GM21529 (cell line): ENCODE measurements around the gene ZSWIM7.
"Not testable (repeated sequence)": the region's sequence is repeated elsewhere in the genome, so short reads cannot be mapped to it uniquely, and the experiment has no call there.

ENCODE experiments used
- ATAC-seq: cut with Tn5 transposase; IDR thresholded peaks from one replicate; pipeline ENCODE4 v1.9.1; 2021; ENCODE audit not compliant: unreplicated experiment

ZSWIM7 gene

DNA sequence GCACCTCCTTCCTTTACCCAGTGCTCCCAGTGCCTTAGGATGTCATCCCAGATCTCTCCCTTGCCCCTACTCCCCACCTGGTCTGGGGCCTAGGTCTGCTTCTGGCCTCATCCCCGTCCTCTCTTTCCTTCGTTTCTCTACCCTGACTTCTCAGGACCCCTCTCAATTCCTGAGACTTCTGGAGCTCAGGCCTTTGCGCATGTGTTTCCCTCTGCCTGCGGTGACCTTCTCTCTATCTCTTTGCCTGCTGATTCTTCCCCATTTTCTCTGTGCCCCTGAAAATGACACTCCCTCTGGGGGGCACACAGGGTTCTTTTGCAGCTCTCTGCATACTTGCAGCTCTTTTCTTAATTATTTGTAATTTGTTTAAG, 41.0 kb downstream of the ZSWIM7 start:
- no peak for ATAC-seq

DNA sequence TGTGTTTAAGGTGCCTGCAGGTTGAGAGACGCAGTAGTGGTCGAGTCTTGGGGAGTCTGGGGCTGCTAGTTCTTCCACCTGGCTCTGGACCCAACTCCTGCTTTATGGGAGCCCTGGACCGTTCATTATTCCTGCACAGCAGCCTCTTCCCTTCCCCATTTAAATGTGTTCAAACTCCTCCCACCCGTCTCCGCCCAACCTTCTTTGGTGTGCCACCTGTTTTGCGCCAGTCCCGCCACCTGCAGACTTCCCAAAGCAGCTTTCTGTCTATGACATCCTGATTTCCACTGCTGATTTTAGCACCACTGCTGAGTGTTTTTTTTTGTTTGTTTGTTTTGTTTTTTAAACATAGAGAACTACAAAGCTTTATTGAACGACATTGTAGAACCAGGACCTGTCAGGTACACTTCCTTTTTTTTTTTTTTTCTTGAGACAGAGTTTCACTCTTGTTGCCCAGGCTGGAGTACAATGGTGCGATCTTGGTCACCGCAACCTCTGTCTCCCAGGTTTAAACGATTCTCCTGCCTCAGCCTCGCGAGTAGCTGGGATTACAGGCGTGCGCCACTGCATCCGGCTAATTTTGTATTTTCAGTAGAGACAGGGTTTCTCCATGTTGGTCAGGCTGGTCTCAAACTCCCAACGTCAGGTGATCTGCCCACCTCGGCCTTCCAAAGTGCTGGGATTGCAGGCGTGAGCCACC, 41.7 kb downstream of the ZSWIM7 start:
- no peak for ATAC-seq

DNA sequence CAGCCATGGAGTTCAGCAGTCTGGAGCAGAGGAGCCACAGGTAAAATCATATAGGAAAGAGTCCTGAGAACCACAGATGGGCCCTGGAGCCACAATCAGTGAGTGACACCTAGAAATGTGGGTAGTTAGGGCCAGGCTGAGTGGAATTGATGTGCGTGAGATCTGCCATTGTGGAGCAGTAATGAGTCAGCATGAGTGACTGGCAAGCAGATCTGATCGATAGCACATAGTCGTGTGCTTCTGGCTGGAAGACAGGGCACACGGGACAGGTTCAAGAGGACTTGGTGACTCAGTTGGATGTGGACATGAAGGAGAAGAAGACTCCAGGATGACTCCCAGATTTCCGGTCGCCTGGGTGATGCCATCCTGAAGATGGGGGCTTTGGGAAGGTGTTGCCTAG, 42.3 kb downstream of the ZSWIM7 start:
- no peak for ATAC-seq

DNA sequence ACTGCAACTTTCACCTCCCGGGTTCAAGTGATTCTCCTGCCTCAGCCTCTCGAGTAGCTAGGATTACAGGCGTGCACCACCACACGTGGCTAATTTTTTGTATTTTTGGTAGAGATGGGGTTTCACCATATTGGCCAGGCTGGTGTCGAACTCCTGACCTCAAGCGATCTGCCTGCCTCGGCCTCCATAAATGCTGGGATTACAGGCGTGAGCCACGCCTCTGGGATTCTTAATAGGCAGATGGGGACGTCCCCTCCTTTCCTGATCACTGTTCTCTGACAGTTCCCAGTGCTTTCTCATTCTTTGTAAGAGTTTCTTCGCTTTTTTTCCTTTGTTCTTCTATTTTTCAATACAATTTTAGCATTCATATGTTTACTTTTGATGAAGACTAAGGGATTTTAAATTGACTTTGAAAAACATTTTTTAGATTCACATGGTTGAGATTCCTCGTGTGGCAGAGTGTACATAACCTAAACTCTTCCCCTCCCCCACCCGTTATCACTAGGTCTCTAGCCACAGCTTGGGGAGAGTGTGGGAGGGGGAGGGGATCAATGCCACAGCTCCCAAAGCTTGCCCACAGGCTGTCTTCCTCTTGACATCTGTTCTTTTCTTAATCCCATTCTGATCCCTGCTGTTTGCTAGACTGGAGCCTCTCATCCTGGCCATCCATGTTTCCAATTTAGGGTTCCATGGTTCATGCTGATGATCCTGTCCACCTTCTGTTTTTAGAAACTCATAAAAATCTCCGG, 43.5 kb downstream of the ZSWIM7 start:
- ATAC-seq = no peak

DNA sequence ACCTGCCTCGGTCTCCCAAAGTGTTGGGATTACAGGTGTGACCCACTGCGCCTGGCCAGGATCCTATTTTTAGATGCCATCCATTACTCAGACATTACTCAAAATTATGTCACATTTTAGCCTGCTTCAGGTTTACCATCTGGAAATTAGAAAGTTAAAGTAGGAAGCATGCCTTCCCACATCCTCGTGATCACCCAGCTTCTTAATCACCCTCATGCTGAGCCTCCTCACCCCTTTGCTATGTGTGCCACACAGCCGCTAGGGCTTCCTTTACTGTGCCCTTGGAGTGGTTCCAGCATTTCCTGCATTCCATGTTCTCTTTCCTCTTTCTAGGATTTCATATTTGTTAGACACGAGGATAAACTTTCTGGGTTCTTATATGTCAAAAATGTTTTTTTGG, 45.3 kb downstream of the ZSWIM7 start:
- no peak for ATAC-seq

DNA sequence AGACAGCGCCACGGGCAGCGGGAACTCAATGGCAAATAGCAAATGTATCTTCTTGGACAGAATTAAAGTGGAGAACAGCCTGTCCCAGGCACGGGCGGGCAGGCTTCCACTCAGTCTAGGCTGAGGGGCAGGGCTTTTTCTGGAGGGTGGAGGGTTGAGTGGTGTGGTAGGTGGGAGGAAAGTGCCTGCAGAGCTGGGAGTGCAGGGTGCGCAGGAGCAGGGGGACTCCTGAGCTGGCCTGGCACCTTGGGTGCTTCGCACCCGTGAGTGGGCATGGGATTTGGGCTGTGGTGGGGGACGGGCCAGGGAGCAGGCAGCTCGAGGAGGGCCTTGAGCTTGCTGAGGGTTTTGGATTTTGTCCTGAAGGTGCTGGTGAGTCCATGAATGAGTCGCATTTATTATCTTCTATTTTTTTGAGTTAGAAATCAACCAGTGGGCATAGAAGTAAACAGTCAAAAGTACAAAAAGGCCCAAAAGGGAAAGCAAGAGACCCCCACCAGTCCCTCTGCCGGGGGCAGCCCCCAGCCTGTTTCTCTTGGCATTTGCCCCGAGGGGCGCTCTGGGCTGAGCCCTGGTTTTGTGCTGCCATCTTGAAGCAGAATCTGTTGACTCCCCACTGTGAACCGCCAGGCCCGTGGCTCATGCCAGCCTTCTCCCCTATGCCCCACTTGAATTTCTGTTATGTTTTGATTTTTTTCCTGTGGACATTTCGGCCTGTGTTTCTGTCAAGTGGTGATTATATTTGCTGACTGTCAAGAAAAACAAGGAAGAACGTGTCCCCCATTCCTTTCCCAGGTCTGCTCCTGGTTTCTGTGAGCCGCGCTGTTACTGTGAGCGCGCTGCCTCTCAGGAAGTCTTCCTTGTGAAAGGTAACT, 46.4 kb downstream of the ZSWIM7 start:
- ATAC-seq = no peak

DNA sequence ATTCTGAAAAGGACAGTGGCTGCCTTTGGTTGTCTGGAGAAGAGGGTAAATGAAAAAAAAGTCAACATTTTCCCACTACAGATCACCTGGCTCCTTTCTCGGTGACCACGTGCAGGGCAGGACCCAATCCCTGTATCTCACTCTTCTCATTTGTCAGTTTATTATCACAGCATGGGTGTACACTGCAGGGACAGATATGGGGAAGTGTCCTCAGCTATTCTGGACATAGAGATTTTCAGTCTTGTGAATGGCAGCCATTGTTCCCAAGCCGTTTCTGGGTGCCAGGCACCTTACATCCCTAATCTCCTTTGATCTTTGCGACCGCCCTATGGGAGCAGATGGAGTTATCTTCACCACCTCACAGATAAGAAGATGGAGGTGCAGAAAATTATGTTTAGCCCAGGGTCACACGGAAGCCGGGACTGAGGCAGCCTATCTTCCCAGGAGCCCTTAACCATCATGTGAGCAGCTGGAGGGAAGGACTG, 47.4 kb downstream of the ZSWIM7 start:
- no peak for ATAC-seq

DNA sequence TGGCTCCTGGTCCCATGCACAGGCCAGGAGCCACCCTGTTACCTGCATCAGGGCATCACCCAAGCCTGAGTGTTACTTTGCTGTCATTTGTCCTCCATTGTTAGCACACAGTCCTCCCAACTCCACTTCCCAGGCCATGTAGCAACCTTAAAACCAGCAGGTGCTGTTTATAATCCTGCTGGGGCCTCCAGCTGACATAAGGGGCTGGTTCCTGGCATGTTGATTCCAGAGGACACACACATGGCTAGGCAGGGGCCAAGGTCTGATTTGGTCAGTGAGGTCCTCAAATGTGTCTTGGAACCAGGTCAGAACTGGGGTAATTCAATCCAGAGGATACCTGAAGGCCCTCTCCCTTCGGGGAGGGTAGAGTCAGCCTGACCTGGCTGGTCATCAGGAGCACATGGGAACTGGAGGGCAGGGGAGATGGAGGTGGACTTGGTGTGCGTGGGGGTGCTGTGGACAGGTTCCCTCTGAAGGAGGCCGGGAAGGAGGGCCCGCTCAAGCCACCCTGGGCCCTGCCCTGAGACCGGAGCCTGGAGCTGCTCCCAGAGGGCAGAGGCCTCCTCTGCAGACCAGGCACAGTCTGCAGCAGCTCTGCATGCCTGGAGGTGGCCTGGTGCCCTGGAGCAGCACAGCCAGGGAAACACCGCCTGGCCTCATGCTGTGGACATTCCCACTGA, 48.0 kb downstream of the ZSWIM7 start:
- ATAC-seq = no peak

DNA sequence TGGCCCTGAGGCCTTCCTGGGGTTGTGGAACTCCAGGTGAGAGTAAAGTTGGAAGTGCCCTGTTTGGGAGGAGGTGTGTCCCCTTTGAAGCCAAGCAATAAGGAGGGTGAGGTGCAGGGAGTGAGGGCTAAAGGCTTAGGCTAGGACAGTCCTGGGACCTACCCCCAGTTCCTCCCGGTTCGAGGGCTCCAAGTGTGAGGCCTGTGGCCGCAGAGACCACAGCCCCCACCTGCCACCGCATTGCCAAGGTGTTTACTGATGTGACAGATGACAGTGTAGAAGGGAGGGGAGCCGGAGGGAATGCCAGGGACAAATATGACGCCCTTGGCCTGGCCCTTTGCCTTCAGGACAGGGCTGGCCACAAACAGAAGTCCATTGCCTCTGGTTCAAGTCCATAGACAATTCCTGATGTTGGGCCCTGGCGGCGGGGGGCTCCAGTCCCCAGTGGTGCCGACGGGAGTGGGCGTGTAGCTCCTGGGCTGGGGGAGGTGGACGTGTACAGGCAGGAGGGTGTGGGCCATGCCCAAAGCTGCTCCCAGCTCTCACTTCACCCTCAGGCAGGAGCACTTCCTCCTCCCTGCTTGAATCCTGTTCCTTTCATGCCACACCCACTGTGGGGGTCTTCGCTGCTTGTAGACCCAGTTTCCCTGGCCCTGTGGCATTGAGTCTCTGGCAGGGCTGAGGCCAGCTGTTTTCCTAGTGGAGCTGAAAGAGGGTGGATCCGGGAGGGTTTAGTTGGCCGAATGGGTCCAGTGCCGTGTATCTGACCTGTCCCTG, 51.3 kb downstream of the ZSWIM7 start:
- no peak for ATAC-seq

DNA sequence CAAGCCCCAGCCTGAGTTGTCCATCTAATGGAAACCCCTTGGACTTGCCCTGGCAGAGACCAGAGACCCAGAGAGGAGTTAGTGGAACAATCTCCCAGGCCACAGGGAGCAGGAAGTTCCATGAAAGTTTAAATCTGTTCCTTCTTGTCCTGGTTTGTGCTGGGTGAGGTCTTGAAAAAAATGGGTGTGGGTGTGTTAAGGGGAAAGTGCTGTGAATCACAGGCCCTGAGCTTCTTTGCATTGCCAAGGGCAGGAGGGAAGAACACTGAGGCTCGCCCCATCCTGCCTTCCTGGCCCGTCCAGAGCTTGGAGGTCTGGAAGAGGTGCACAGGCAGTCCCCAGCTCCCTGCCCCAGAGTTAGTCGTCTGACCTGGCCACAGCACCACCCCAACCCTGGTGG, 52.2 kb downstream of the ZSWIM7 start:
- no peak for ATAC-seq

DNA sequence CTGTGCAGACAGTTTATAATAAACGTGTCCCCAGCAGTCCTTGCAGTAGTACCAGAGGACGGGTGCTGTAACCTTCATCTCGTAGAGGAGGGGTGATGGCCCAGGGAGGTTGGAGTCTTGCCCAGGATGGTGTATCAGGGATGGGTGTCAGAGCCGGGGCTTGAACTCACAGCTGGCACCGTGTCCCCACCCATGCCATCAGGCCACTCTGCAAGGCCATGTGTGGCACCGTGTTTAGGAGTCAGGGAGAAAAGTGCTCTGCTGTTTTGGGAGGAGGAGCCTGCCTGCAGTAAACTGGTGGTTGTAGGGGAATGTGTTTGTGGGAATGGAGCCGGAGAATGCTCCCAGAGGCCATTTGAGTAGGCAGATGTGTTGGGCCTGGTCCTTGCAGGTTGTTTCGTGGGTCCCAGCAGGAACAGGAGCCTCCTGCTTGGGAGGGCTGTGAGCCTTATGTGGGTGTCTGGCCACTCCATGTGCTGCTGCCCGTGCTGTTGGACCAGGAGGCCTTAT, 52.8 kb downstream of the ZSWIM7 start:
- ATAC-seq = no peak

DNA sequence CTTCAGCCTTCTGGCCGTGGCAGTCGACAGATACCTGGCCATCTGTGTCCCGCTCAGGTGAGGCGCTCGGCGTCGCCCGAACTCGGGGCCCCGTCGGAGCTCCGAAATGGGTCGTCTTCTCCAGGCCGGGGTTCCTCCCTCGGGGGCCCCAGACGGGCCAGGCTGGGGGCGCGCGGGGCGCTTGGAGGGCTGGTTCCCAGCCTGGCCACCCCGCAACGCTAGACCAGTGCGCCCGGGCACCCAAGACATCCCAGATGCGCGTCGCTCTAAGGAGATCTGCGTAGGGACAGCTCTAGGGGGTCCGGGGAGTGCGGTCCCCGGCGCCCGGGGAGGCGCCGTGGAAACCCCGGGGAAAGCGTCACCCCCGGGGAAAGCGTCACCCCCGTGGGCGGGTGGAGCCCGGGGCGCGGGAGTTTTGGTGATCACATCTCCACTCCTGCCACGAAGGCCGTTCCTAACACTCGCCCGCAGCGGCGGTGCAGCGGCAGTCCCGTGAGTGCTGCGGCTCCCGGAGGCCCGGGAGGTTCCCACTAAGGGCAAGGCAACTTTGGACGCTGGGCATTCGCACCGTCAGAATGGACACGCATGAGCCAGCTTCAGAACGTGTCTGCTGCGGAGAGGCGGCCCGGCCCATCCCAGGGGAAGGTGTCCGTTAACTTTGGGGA, 53.8 kb downstream of the ZSWIM7 start:
- ATAC-seq = no peak

DNA sequence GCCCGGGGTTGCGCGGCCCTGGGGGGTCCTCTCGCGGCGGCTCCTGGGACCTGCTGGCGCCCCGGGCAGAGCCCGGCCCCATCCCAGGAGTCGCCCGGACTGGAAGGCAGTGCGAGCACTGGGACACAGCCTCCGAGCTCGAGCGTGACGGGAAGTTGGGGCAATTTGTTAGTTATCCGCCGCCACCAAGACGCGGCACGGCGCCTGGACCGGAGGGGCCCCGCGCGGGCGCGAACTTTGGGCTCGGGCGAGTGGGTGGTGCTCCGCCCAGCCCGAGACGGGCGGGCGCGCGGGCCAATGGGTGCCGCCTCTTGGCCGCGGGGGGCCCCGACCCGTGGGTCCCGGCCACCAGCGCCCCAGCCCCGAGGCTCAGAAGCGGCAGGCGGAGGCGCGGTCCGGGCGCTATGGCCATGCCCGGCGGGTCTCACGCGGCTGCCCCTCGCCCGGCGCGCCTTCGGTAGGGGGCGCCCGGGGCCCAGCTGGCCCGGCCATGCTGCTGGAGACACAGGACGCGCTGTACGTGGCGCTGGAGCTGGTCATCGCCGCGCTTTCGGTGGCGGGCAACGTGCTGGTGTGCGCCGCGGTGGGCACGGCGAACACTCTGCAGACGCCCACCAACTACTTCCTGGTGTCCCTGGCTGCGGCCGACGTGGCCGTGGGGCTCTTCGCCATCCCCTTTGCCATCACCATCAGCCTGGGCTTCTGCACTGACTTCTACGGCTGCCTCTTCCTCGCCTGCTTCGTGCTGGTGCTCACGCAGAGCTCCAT, 54.6 kb downstream of the ZSWIM7 start, which contains the start of gene ADORA2B:
TSS of gene ADORA2B (plus strand) at position 372 of the 768 bp plus-strand sequence. CDS start at position 491, 119 bp downstream.
- ATAC-seq = no peak

DNA sequence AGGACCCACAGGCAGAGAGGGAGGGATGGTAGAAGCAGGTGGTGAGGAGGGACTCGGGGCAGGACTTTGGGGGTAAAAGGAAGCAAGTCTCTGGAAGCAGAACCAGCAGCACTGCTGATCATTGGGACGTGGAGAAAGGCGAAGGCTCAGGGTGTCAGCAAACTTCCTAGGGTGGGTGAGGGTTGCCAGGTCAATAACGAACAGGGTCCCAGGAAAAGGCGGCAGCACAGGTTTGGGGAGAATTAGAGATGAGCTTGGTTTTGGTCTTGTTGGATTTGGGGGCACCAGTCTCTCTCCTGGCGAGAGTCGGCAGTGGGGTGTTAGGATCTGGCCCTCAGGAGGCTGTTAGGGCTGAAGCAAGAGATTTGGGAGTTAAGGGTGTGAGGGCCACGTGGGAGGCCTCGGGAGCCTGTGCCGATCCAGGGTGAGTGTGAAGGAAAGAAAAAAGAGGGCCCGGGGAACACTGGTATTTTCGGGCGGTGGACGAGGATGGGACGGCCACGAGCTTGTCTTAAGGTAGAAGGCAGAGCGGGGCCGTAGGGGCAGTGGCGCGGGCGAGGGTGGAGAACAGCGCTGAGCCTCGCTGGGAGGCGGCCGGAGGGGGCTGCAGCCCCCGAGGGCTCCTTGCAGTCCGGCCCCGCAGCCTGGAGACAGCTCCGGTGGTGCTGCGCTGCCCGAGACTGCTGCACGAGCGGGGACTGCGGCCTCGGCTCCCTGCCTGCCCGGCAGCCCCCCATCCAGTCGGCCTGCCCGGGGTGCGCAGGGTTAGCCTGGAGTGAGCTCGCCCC, 55.3 kb downstream of the ZSWIM7 start:
- ATAC-seq = no peak

DNA sequence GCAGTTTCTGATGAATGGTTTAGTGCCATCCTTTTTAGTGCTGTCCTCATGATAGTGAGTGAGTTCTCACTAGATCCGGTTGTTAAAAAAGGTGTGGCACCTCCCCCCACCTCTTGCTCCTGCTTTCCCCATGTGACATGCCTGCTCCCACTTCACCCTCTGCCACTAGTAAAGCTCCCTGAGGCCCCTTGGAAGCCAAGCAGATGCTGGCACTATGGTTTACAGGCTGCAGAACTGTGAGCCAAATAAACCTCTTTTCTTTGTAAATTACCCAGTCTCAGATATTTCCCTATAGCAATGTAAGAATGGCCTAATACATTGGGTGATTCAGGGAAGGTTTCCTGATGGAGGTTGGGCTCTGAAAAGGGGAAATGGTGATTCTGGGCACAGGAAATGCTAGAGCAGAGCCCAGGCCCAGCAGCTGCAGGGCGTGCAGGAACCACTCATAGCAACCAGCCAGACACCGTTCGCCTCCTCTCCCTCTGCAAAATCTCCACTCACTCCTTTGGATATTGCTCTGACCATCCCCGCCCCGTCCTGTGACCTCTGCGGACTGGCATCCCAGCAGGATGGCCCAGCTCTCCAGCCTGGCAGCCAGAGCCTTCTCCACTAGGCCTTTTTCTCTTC, 57.2 kb downstream of the ZSWIM7 start:
- no peak for ATAC-seq

DNA sequence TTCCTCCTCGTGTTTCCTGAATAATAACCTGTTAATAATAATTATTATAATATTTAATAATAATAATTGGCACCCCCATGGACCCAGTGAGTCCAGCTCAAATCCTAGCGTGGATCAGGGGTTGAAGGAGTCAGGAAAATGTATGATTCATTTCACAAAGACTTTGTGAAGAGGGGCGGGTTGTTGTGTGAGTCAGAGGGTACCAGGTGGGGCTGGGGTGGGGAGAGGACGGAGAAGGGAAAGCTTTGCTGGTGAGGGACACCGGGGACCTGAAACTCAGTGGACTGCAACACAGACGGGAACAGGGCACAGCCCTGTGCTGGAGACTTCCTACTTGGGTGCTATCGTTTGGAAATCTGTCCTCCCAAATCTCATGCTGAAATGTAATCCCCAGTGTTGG, 57.7 kb downstream of the ZSWIM7 start:
- ATAC-seq = no peak

DNA sequence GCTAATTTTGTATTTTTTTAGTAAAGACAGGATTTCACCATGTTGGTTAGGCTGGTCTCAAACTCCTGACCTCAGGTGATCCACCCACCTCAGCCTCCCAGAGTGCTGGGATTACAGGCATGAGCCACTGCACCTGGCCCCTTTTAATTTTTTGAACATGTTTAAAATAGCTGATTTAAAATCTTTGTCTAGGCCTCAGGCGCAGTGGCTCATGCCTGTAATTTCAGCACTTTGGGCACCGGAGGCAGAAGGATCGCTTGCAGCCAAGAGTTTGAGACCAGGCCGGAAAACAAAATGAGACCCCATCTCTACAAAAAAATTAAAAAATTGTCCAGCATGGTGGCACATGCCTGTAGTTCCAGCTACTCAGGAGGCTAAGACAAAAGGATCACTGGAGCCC, 63.0 kb downstream of the ZSWIM7 start:
- not testable (repeated sequence) for ATAC-seq
